HG03196 (cell line): ENCODE measurements around the gene ATP6V0C.
"Not testable (repeated sequence)": the region's sequence is repeated elsewhere in the genome, so short reads cannot be mapped to it uniquely, and the experiment has no call there.

Experiments
- ATAC-seq: cut with Tn5 transposase; IDR thresholded peaks from one replicate; pipeline ENCODE4 v1.9.1; 2021; ENCODE audit not compliant: unreplicated experiment

ATP6V0C gene

GRCh38 chr16:2527071-2527783 is 13.5 kb downstream of the ATP6V0C start:
- ATAC-seq: no peak

- no peak for ATAC-seq
These were observed 14.0 kb downstream of the ATP6V0C start for GRCh38 chr16:2527784-2528100.

GRCh38 chr16:2528161-2529060 is 14.7 kb downstream of the ATP6V0C start:
- ATAC-seq: no peak

GRCh38 chr16:2529061-2529931 is 15.5 kb downstream of the ATP6V0C start:
- ATAC-seq: no peak

GRCh38 chr16:2529961-2530628 is 16.3 kb downstream of the ATP6V0C start:
- no peak for ATAC-seq

GRCh38 chr16:2530629-2531318 is 17.0 kb downstream of the ATP6V0C start:
- no peak for ATAC-seq

- no peak for ATAC-seq
These were observed 17.6 kb downstream of the ATP6V0C start, which contains the start of gene CEMP1 for GRCh38 chr16:2531371-2531695. Gene CEMP1 (minus strand): TSS chr16:2531408. CDS start chr16:2531073, 335 bp downstream.

- ATAC-seq: peak; percentile 69
These were observed 18.1 kb downstream of the ATP6V0C start for GRCh38 chr16:2531696-2532493.

- ATAC-seq: no peak
These were observed 18.9 kb downstream of the ATP6V0C start for GRCh38 chr16:2532494-2533141.

- not testable (repeated sequence) for ATAC-seq
These were observed 19.5 kb downstream of the ATP6V0C start for GRCh38 chr16:2533142-2533755.

GRCh38 chr16:2533912-2534311 is 20.2 kb downstream of the ATP6V0C start:
- no peak for ATAC-seq

- not testable (repeated sequence) for ATAC-seq
These were observed 20.6 kb downstream of the ATP6V0C start for GRCh38 chr16:2534335-2534734.

- ATAC-seq: no peak
These were observed 21.9 kb downstream of the ATP6V0C start for GRCh38 chr16:2535625-2536013.

GRCh38 chr16:2537451-2538379 is 24.0 kb downstream of the ATP6V0C start, which contains the start of gene PDPK1:
Gene PDPK1 (plus strand): TSS chr16:2538021. CDS start chr16:2538113, 92 bp downstream.
- ATAC-seq: peak; percentile 81

GRCh38 chr16:2539192-2539844 is 25.6 kb downstream of the ATP6V0C start:
- not testable (repeated sequence) for ATAC-seq

GRCh38 chr16:2539845-2540458 is 26.2 kb downstream of the ATP6V0C start:
- not testable (repeated sequence) for ATAC-seq
